ENCODE measurements around the gene ETV6.

The ETV6 gene

GRCh38 chr12:11654802-11655201, 5.3 kb downstream of the ETV6 start:
- peaks cover 100% of the 10 kb centered on the region for H3K79me2 ChIP-seq (ENCODE audit: insufficient read depth, low read length)
- H3K4me3 ChIP-seq (ENCODE audit: low read depth in 1 of 2, low read length in 2 of 2), result no peak overlapping the region

GRCh38 chr12:11655842-11656241, 6.4 kb downstream of the ETV6 start:
- no peak overlapping the region for H3K27ac ChIP-seq (ENCODE audit: low read length)
- H3K4me1 ChIP-seq (ENCODE audit: insufficient read depth, low read length), result peaks cover 67% of the 10 kb centered on the region
- no peak overlapping the region for H3K9ac ChIP-seq (ENCODE audit: low read depth, low read length)
- no peak for DNase-seq
- H3K79me2 ChIP-seq (ENCODE audit: insufficient read depth, low read length), result peaks cover 100% of the 10 kb centered on the region
- peak overlapping the region; percentile 21; the same call in 1 of the 2 replicates for H3K4me2 ChIP-seq (ENCODE audit: insufficient read depth, low read length)
- TF ChIP-seq CTCF (IDR thresholded peaks at IDR 0.05; ENCODE audit: borderline replicate concordance, extremely low read depth, low read length, poor library complexity, severe bottlenecking), result no peak
- no peak for TF ChIP-seq EZH2 (IDR thresholded peaks at IDR 0.05; ENCODE audit: borderline replicate concordance, low read depth, low read length, severe bottlenecking)
- peaks cover 43% of the 10 kb centered on the region for H3K36me3 ChIP-seq (ENCODE audit: insufficient read depth, low read length)
- H3K9me3 ChIP-seq (ENCODE audit: insufficient read depth, low read length, severe bottlenecking), result no peaks in the 10 kb centered on the region
- peaks cover 69% of the 10 kb centered on the region for H4K20me1 ChIP-seq (ENCODE audit: insufficient read depth, low read length)
- H2AFZ ChIP-seq (ENCODE audit: low read depth, low read length), result no peak overlapping the region
- no peak overlapping the region for H3K4me3 ChIP-seq (ENCODE audit: low read depth in 1 of 2, low read length in 2 of 2)
- ATAC-seq (ENCODE audit: insufficient read depth, low read depth), result no peak
- no peaks in the 10 kb centered on the region for H3K27me3 ChIP-seq (ENCODE audit: insufficient read depth, low read length, poor library complexity)

More at GRCh38 chr12:11654802-11655201, 5.3 kb downstream of the ETV6 start:
- H3K4me1 ChIP-seq (ENCODE audit: insufficient read depth, low read length), result peaks cover 67% of the 10 kb centered on the region
- H4K20me1 ChIP-seq (ENCODE audit: insufficient read depth, low read length), result peaks cover 66% of the 10 kb centered on the region
- no peak for TF ChIP-seq EZH2 (IDR thresholded peaks at IDR 0.05; ENCODE audit: borderline replicate concordance, low read depth, low read length, severe bottlenecking)
- TF ChIP-seq CTCF (IDR thresholded peaks at IDR 0.05; ENCODE audit: borderline replicate concordance, extremely low read depth, low read length, poor library complexity, severe bottlenecking), result no peak
- no peaks in the 10 kb centered on the region for H3K9me3 ChIP-seq (ENCODE audit: insufficient read depth, low read length, severe bottlenecking)
- no peak for ATAC-seq (ENCODE audit: insufficient read depth, low read depth)
- H2AFZ ChIP-seq (ENCODE audit: low read depth, low read length), result no peak overlapping the region
- no peaks in the 10 kb centered on the region for H3K27me3 ChIP-seq (ENCODE audit: insufficient read depth, low read length, poor library complexity)
- H3K4me2 ChIP-seq (ENCODE audit: insufficient read depth, low read length), result peak overlapping the region; percentile 21; the same call in 1 of the 2 replicates
- 0 out of 2 replicates have a peak overlapping the region, but pooled peaks have one; percentile 3 for H3K27ac ChIP-seq (ENCODE audit: low read length)
- no peak overlapping the region; the same call in 1 of the 2 replicates for H3K9ac ChIP-seq (ENCODE audit: low read depth, low read length)
- peaks cover 38% of the 10 kb centered on the region for H3K36me3 ChIP-seq (ENCODE audit: insufficient read depth, low read length)
- DNase-seq, result peak; percentile 13

- Histone ChIP-seq H4K20me1 (ENCODE audit: insufficient read depth, low read length) (peaks cover 77% of the 10 kb centered on the region), H3K27me3 (ENCODE audit: insufficient read depth, low read length, poor library complexity) (no peaks in the 10 kb centered on the region), H3K9me3 (ENCODE audit: insufficient read depth, low read length, severe bottlenecking) (no peaks in the 10 kb centered on the region), H3K27ac (ENCODE audit: low read length) (no peak overlapping the region), H3K4me1 (ENCODE audit: insufficient read depth, low read length) (peaks cover 74% of the 10 kb centered on the region), H3K4me2 (ENCODE audit: insufficient read depth, low read length) (no peak overlapping the region), H3K9ac (ENCODE audit: low read depth, low read length) (no peak overlapping the region), H3K79me2 (ENCODE audit: insufficient read depth, low read length) (peaks cover 100% of the 10 kb centered on the region), H2AFZ (ENCODE audit: low read depth, low read length) (no peak overlapping the region), H3K36me3 (ENCODE audit: insufficient read depth, low read length) (peaks cover 50% of the 10 kb centered on the region), H3K4me3 (ENCODE audit: low read depth in 1 of 2, low read length in 2 of 2) (no peak overlapping the region)
- TF ChIP-seq CTCF (IDR thresholded peaks at IDR 0.05; ENCODE audit: borderline replicate concordance, extremely low read depth, low read length, poor library complexity, severe bottlenecking), result no peak
- no peak for TF ChIP-seq EZH2 (IDR thresholded peaks at IDR 0.05; ENCODE audit: borderline replicate concordance, low read depth, low read length, severe bottlenecking)
- DNase-seq (no peak), ATAC-seq (ENCODE audit: insufficient read depth, low read depth) (no peak)
Observed at GRCh38 chr12:11656550-11656949, 7.1 kb downstream of the ETV6 start.
